SK-N-SH (cell line): ENCODE data around the gene NDST4. TPM values are rescaled to one million over a fixed set of nuclear protein-coding genes. Genes with fewer than 3 reads are reported as not detected.

Experiments used
- CTCF ChIA-PET: fragments of 300-600, 350-600 bp; formaldehyde crosslinking; extraction: SDS; loops from one replicate; lab custom pipeline; 2021; lab: Yijun Ruan, JAX
- POLR2A ChIA-PET: fragments of 350-600 bp; sonication (Branson Sonifier 250); formaldehyde crosslinking; extraction: SDS; loops from one replicate; lab custom pipeline; 2020; ENCODE audit warnings: antibody characterized with exemption, inconsistent platforms; lab: Yijun Ruan, JAX
- DNase-seq: peaks from one replicate; pipeline ENCODE4 v3.0.0; 2012
- H2AFZ ChIP-seq: fragments of 200-600 bp; sonication (generic); 2 replicates; pipeline ENCODE4 v1.8.1; 2016; ENCODE audit warnings: antibody characterized with exemption, mild to moderate bottlenecking, low read depth
- H3F3A ChIP-seq: fragments of 200-600 bp; sonication (generic); replicated peaks from 2 replicates; pipeline ENCODE3; 2016; ENCODE audit warnings: antibody characterized with exemption, mild to moderate bottlenecking; ENCODE audit not compliant: insufficient read depth
- H3K27ac ChIP-seq, 2 experiments: fragments of 200-500 bp in 1 of 2; fragments of 200-600 bp in 1 of 2; sonication (Bioruptor generic) in 1 of 2; sonication (generic), shearing (Covaris generic) in 1 of 2; 2 replicates each; pipeline versions ENCODE4 v1.5.1 to v1.6.1; 2014 to 2016; ENCODE audit warnings: low read depth in 2 of 2, inconsistent platforms in 1 of 2, low read length in 1 of 2, mild to moderate bottlenecking in 1 of 2, mixed read lengths in 1 of 2
- H3K27me3 ChIP-seq: fragments of 200-600 bp; sonication (generic), shearing (Covaris generic); 2 replicates; pipeline ENCODE4 v1.6.1; 2016; ENCODE audit warnings: mixed run types; ENCODE audit not compliant: insufficient read depth
- H3K36me3 ChIP-seq, 2 experiments: fragments of 200-500 bp in 1 of 2; fragments of 200-600 bp in 1 of 2; sonication (Bioruptor generic) in 1 of 2; sonication (generic) in 1 of 2; replicated peaks in 1 of 2; 2 replicates each; pipeline versions ENCODE3 to v1.5.1; 2014 to 2016; ENCODE audit warnings: low read length in 1 of 2, mild to moderate bottlenecking in 1 of 2; ENCODE audit not compliant: insufficient read depth in 2 of 2, control insufficient read depth in 1 of 2
- H3K4me1 ChIP-seq, 2 experiments: fragments of 200-500 bp in 1 of 2; fragments of 200-600 bp in 1 of 2; sonication (Bioruptor generic) in 1 of 2; sonication (generic), shearing (Covaris generic) in 1 of 2; 2 replicates each; pipeline versions ENCODE4 v1.5.1 to v1.6.1; 2014 to 2016; ENCODE audit warnings: low read depth in 1 of 2, low read length in 1 of 2, mixed run types in 1 of 2; ENCODE audit not compliant: insufficient read depth in 2 of 2, control insufficient read depth in 1 of 2
- H3K4me2 ChIP-seq: fragments of 200-600 bp; sonication (generic), shearing (Covaris generic); 2 replicates; pipeline ENCODE4 v1.6.1; 2017; ENCODE audit warnings: mixed run types
- H3K4me3 ChIP-seq, 2 experiments: fragments of 200-500 bp in 1 of 2; fragments of 200-600 bp in 1 of 2; sonication (Bioruptor generic) in 1 of 2; sonication (generic), shearing (Covaris generic) in 1 of 2; 2 replicates each; pipeline versions ENCODE4 v1.5.1 to v1.8.1; 2014 to 2016; ENCODE audit warnings: low read depth in 2 of 2, inconsistent platforms in 1 of 2, low read length in 1 of 2, mild to moderate bottlenecking in 1 of 2, mixed read lengths in 1 of 2, moderate library complexity in 1 of 2
- H3K79me2 ChIP-seq: fragments of 200-600 bp; sonication (generic); 2 replicates; pipeline ENCODE4 v1.8.1; 2017; ENCODE audit warnings: mild to moderate bottlenecking; ENCODE audit not compliant: insufficient read depth
- H3K9ac ChIP-seq: fragments of 200-600 bp; sonication (generic); 2 replicates; pipeline ENCODE4 v1.6.1; 2017; ENCODE audit warnings: mixed run types
- H3K9me2 ChIP-seq: fragments of 200-600 bp; sonication (generic); 2 replicates; pipeline ENCODE4 v1.6.1; 2017; ENCODE audit warnings: mixed run types
- H3K9me3 ChIP-seq: fragments of 200-600 bp; sonication (generic); 2 replicates; pipeline ENCODE4 v1.6.1; 2017; ENCODE audit warnings: mixed run types, mild to moderate bottlenecking, moderate library complexity
- H4K20me1 ChIP-seq: fragments of 200-600 bp; sonication (generic); 2 replicates; pipeline ENCODE4 v1.6.1; 2017; ENCODE audit warnings: mild to moderate bottlenecking, mixed run types; ENCODE audit not compliant: insufficient read depth
- ELF1 ChIP-seq: IDR thresholded peaks from 2 replicates; pipeline ENCODE4 v1.4.0; 2012
- GATA2 ChIP-seq: sonication (generic); formaldehyde crosslinking; IDR thresholded peaks from 2 replicates; pipeline ENCODE4 v1.5.0; 2020; ENCODE audit warnings: mild to moderate bottlenecking, missing genetic modification reagents
- IRF3 ChIP-seq: fragments of 150-350 bp; IDR thresholded peaks from 2 replicates; pipeline ENCODE4 v1.6.1; 2016; ENCODE audit warnings: mild to moderate bottlenecking, low read depth, low read length
- MAX ChIP-seq: IDR thresholded peaks from 2 replicates; pipeline ENCODE4 v1.4.0; 2012; ENCODE audit warnings: low read depth
- MEF2A ChIP-seq: IDR thresholded peaks from 2 replicates; pipeline ENCODE4 v1.4.0; 2012; ENCODE audit warnings: low read depth, borderline replicate concordance
- MXI1 ChIP-seq: IDR thresholded peaks from 2 replicates; pipeline ENCODE4 v1.6.1; 2012; ENCODE audit warnings: mild to moderate bottlenecking, low read depth, low read length, improper control_type of control experiment
- POLR2AphosphoS5 ChIP-seq: IDR thresholded peaks from 2 replicates; pipeline ENCODE4 v1.6.1; 2012; ENCODE audit warnings: low read depth, low read length
- RXRA ChIP-seq: IDR thresholded peaks from 2 replicates; pipeline ENCODE4 v1.4.0; 2012; ENCODE audit warnings: low read depth, mild to moderate bottlenecking, borderline replicate concordance
- SIN3A ChIP-seq: IDR thresholded peaks from 2 replicates; pipeline ENCODE4 v1.6.1; 2012; ENCODE audit warnings: low read depth, mild to moderate bottlenecking, low read length, moderate library complexity, borderline replicate concordance
- TCF12 ChIP-seq: IDR thresholded peaks from 2 replicates; pipeline ENCODE4 v1.4.0; 2012
- USF2 ChIP-seq: fragments of 150-350 bp; IDR thresholded peaks from 2 replicates; pipeline ENCODE4 v1.6.1; 2017; ENCODE audit warnings: antibody characterized with exemption, low read length, low read depth, borderline replicate concordance
- WGBS: methylation state at CpG from one replicate; pipeline ENCODE4 v1.1.6; 2017; ENCODE audit warnings: low lambda C conversion rate; 5-methylcytosine and 5-hydroxymethylcytosine counted together
- polyA plus RNA-seq, 3 experiments: library from polyadenylated mRNA; depleted of rRNA; stranded (reverse); fragments of >200 nt; gene quantifications; 2 replicates each; pipeline ENCODE4 v1.2.3, GENCODE V29; 2012

The NDST4 gene
- polyA plus RNA-seq, 1 of the 3 experiments (the other 2 are of a cell fraction): not detected

GRCh38 chr4:114886761-114887160, 226.7 kb downstream of the NDST4 start:
- Histone ChIP-seq H3K36me3 (no peaks in the 10 kb centered on the region), H3K4me3 (no peak overlapping the region), H3K9ac (no peak overlapping the region), H4K20me1 (no peaks in the 10 kb centered on the region), H3K4me2 (no peak overlapping the region), H3K27me3 (no peaks in the 10 kb centered on the region), H3K79me2 (no peaks in the 10 kb centered on the region), H3K27ac (no peak overlapping the region), H2AFZ (no peak overlapping the region), H3K9me2 (no peaks in the 10 kb centered on the region), H3K4me1 (no peaks in the 10 kb centered on the region), H3K9me3 (no peaks in the 10 kb centered on the region), H3F3A (no peaks in the 10 kb centered on the region)
- TF ChIP-seq GATA2 (CRISPR knock-in tag) (no peak), MAX (no peak), MXI1 (no peak), TCF12 (no peak), MEF2A (no peak), ELF1 (no peak), IRF3 (no peak)
- CTCF ChIA-PET: no interaction called here
- POLR2A ChIA-PET: no interaction called here
- 8% methylated on average over 2 of the region's 2 CpGs for WGBS
- no peak for DNase-seq

GRCh38 chr4:114883641-114884040, 229.8 kb downstream of the NDST4 start:
- Histone ChIP-seq H4K20me1 (no peaks in the 10 kb centered on the region), H3K36me3 (no peaks in the 10 kb centered on the region), H3K9ac (no peak overlapping the region), H3K4me1 (no peaks in the 10 kb centered on the region), H3K9me2 (no peaks in the 10 kb centered on the region), H3K9me3 (no peaks in the 10 kb centered on the region), H3K27ac (no peak overlapping the region), H2AFZ (no peak overlapping the region), H3K4me2 (no peak overlapping the region), H3K27me3 (no peaks in the 10 kb centered on the region), H3F3A (no peaks in the 10 kb centered on the region), H3K4me3 (no peak overlapping the region), H3K79me2 (no peaks in the 10 kb centered on the region)
- DNase-seq: no peak
- 33% methylated on average over 5 of the region's 5 CpGs for WGBS
- TF ChIP-seq USF2: no peak
- no peak for TF ChIP-seq POLR2AphosphoS5
- TF ChIP-seq RXRA: no peak
- TF ChIP-seq IRF3: no peak
- no peak for TF ChIP-seq SIN3A
- TF ChIP-seq MEF2A: no peak
- ChIA-PET POLR2A (no interaction called here), CTCF (no interaction called here)
